ENCODE data around the gene P2RY13.

P2RY13 gene

GRCh38 chr3:151312972-151313371 lies 16.4 kb downstream of the P2RY13 start:
- H3K4me3 ChIP-seq (ENCODE audit: control insufficient read depth, low read depth, low read length), result no peak overlapping the region
- TF ChIP-seq, protein P1, sequence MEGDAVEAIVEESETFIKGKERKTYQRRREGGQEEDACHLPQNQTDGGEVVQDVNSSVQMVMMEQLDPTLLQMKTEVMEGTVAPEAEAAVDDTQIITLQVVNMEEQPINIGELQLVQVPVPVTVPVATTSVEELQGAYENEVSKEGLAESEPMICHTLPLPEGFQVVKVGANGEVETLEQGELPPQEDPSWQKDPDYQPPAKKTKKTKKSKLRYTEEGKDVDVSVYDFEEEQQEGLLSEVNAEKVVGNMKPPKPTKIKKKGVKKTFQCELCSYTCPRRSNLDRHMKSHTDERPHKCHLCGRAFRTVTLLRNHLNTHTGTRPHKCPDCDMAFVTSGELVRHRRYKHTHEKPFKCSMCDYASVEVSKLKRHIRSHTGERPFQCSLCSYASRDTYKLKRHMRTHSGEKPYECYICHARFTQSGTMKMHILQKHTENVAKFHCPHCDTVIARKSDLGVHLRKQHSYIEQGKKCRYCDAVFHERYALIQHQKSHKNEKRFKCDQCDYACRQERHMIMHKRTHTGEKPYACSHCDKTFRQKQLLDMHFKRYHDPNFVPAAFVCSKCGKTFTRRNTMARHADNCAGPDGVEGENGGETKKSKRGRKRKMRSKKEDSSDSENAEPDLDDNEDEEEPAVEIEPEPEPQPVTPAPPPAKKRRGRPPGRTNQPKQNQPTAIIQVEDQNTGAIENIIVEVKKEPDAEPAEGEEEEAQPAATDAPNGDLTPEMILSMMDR (conservative IDR thresholded peaks at IDR 0.05; ENCODE audit: control insufficient read depth, insufficient read depth, low read depth, low read length), result no peak
- no peak for DNase-seq (ENCODE audit: low read depth)

- TF ChIP-seq, protein P1 (conservative IDR thresholded peaks at IDR 0.05; ENCODE audit: control insufficient read depth, insufficient read depth, low read depth, low read length), result no peak
- no peak overlapping the region for H3K4me3 ChIP-seq (ENCODE audit: control insufficient read depth, low read depth, low read length)
- DNase-seq (ENCODE audit: low read depth), result no peak
Measured at GRCh38 chr3:151309566-151309965, 19.8 kb downstream of the P2RY13 start.

DNA sequence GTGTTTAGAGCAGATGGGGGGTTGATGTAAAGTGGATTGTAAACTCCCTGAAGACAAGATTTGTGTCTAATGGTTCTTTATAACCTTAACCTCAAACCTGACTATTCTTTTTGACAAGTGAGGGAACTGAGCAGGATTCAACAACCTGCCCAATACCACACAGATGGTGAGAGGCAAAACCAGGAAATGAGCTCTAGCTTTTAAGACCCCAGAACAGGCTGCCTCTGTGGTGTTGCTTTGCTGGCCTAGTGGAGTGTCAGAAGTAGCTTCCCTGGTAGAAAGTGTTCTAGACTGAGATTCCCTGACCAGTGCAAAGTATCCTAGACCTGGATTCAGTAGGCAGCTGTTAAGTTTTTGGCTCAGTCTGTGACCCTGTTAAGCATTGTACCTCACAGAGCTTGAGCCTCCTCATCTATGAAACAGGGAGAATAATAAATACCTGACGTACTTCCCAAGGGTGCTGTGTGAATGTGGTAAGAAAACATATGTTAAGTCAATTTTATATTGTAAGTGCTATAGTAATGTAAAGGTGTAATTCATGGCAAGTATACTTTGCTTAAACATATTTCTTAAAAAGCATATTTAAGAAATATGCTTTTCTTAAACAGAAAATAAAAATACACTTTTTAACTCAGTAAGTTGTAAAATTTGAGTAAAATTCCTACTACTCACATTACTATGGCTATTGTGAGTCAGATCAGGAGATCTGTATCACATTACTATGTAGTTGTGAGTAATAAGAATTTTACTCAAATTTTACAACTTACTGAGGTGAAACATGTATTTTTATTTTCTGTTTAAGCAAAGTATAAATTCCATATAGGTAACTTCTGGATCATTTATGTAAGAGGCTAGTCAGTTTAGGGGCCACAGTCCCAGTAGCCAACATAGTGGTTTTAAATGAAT lies 21.5 kb downstream of the P2RY13 start:
- peak; percentile 45 for DNase-seq (ENCODE audit: low read depth)
- H3K4me3 ChIP-seq (ENCODE audit: control insufficient read depth, low read depth, low read length), result no peak overlapping the region
- TF ChIP-seq, protein P1 (conservative IDR thresholded peaks at IDR 0.05; ENCODE audit: control insufficient read depth, insufficient read depth, low read depth, low read length), result no peak

- H3K4me3 ChIP-seq (ENCODE audit: control insufficient read depth, low read depth, low read length), result no peak overlapping the region
- TF ChIP-seq, protein P1 (conservative IDR thresholded peaks at IDR 0.05; ENCODE audit: control insufficient read depth, insufficient read depth, low read depth, low read length), result no peak
- no peak for DNase-seq (ENCODE audit: low read depth)
Measured at GRCh38 chr3:151307131-151307530, 22.2 kb downstream of the P2RY13 start.

DNA sequence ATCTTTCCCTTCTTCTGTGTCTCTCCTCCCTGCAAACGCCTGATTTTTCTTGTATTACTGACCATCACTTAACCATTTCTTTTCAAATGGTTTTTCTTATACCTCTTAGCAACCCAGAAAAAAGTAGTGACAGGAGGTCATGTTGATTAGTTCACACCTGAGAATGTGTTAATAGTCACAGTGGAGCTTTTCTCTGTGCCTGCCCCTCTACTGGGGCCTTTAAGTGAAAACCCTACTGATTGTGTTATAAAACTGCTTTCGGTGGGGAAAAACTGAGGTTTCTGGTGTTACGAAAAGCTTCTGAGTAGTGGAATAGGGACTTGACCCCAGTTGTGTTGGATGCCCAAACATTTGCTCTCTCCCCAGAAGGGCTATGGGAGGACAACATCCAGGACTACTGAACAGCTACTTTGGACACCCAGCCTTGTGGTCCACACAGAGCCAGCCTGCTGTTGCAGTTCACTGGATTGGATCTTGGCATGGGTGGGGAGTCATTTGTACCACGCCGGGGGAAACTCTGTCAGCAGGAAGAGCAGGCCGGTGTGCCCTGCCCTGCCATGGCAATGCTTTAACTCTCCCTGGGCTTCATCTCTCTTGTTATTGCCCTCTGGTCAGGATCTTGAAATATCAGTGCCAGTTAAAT lies 23.1 kb downstream of the P2RY13 start:
- DNase-seq (ENCODE audit: low read depth), result no peak
- H3K4me3 ChIP-seq (ENCODE audit: control insufficient read depth, low read depth, low read length), result no peak overlapping the region
- TF ChIP-seq, protein P1 (conservative IDR thresholded peaks at IDR 0.05; ENCODE audit: control insufficient read depth, insufficient read depth, low read depth, low read length), result no peak

DNA sequence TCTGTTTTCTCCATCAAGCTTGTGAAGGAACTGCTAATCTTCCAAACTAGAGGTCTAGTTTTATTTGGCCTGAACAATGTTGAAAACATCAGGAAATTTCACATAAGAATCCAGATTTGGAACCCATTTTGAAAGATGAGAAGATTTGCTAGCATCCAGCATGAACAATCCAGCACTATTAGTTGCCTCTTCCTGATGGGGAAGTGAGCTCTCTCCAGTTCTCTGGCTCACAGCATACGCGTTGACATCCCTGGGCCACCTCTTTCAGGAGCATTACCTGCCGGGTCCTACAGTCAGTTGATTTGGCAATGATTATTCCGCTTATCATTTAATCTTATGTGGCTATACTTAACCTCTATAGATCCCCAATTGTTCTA lies 23.6 kb downstream of the P2RY13 start:
- no peak overlapping the region for H3K4me3 ChIP-seq (ENCODE audit: control insufficient read depth, low read depth, low read length)
- TF ChIP-seq, protein P1 (conservative IDR thresholded peaks at IDR 0.05; ENCODE audit: control insufficient read depth, insufficient read depth, low read depth, low read length), result no peak
- DNase-seq (ENCODE audit: low read depth), result peak; percentile 23
